Measurements from ENCODE around the gene CSNK2B. TPM values are rescaled to one million over a fixed set of nuclear protein-coding genes. Genes with fewer than 3 reads are reported as not detected.

Gene CSNK2B
- total and polyA plus RNA-seq, 9 of the 15 experiments (the other 6 are each of a cell fraction or from before 2014, with no cell fraction given): 120 to 1,126 (median 529) TPM

DNA sequence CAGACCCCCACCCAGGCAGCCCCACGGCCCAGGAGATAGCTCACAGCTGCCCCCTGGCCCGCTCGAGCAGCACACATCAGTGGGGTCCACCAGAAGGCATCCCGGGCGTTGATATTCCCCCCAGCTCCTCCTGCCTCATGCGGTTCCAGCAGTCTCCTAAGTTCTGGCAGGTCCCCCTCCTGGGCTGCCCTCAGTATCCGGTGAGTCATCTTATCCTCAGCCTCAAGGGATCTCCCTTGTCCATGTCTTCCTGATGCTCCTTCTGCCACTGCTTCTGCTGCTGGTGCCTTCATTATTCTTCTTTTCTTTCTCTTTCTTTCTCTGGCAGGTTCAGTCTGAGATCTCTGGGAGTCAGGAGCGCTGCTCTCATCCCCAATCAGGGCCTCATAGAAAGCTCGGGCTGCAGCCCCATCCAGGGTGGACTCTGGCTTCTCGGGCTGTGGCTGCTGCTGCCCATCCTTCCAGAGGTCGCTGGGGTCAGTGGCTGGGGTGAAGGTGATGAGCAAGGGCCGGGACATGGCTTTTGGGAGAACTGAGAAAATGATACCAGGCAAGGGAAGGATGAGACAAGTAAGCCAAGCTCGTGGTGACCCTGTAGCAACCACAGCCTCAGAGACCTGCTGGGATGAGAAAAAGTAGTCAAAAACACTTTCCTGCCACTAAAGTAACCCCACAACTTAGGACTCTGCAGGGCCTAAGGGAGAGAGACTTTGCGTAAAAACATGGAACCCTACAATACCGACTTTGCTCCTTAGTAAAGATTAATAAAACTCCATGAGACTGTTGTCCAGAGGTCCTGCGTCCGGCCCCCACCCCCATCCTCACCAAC lies 1.7 kb upstream of the CSNK2B start (continued):
- TF ChIP-seq RBM15 (IDR thresholded peaks at IDR 0.05; ENCODE audit: insufficient read depth, low read length) (no peak), SP2 (IDR thresholded peaks at IDR 0.05; ENCODE audit: extremely low read depth, low read depth, low read length, poor library complexity, severe bottlenecking) (no peak), ZNF707 (CRISPR knock-in tag; conservative IDR thresholded peaks at IDR 0.05) (no peak), MYNN (IDR thresholded peaks at IDR 0.05) (peak; percentile 57; the same call in 1 of the 2 replicates), MYNN (CRISPR knock-in tag; IDR thresholded peaks at IDR 0.05) (no peak), ZNF280B (CRISPR knock-in tag; IDR thresholded peaks at IDR 0.05) (no peak), MYBL2 (IDR thresholded peaks at IDR 0.05; ENCODE audit: low read depth) (no peak), MYBL2 (CRISPR knock-in tag; IDR thresholded peaks at IDR 0.05; ENCODE audit: borderline replicate concordance) (no peak), ZNF175 (CRISPR knock-in tag; IDR thresholded peaks at IDR 0.05; ENCODE audit: low read depth) (no peak; the same call in none of the 2 replicates), ZNF699 (CRISPR knock-in tag; IDR thresholded peaks at IDR 0.05; ENCODE audit: insufficient replicate concordance) (no peak), ZNF133 (CRISPR knock-in tag; IDR thresholded peaks at IDR 0.05) (0 out of 2 replicates have a peak, but pooled peaks have one; percentile 52), TEAD1 (CRISPR knock-in tag; IDR thresholded peaks at IDR 0.05) (no peak; a peak in 1 of 4 replicates), RHOXF2B (CRISPR knock-in tag; conservative IDR thresholded peaks at IDR 0.05) (no peak), STAT5B (CRISPR knock-in tag; IDR thresholded peaks at IDR 0.05) (no peak), CBX2 (IDR thresholded peaks at IDR 0.05; ENCODE audit: insufficient read depth, low read length, poor library complexity, severe bottlenecking) (no peak), SIN3A (IDR thresholded peaks at IDR 0.05; ENCODE audit: borderline replicate concordance in 2 of 2, control insufficient read depth in 1 of 2, low read depth in 2 of 2, low read length in 2 of 2) (peak in 1 of 2 experiments; percentile 46; a peak in 2 of 4 replicates), ZFPM2 (CRISPR knock-in tag; IDR thresholded peaks at IDR 0.05) (0 out of 2 replicates have a peak, but pooled peaks have one; percentile 11), SIN3B (IDR thresholded peaks at IDR 0.05; ENCODE audit: low read depth) (no peak)
- TF ChIP-seq, protein P1, sequence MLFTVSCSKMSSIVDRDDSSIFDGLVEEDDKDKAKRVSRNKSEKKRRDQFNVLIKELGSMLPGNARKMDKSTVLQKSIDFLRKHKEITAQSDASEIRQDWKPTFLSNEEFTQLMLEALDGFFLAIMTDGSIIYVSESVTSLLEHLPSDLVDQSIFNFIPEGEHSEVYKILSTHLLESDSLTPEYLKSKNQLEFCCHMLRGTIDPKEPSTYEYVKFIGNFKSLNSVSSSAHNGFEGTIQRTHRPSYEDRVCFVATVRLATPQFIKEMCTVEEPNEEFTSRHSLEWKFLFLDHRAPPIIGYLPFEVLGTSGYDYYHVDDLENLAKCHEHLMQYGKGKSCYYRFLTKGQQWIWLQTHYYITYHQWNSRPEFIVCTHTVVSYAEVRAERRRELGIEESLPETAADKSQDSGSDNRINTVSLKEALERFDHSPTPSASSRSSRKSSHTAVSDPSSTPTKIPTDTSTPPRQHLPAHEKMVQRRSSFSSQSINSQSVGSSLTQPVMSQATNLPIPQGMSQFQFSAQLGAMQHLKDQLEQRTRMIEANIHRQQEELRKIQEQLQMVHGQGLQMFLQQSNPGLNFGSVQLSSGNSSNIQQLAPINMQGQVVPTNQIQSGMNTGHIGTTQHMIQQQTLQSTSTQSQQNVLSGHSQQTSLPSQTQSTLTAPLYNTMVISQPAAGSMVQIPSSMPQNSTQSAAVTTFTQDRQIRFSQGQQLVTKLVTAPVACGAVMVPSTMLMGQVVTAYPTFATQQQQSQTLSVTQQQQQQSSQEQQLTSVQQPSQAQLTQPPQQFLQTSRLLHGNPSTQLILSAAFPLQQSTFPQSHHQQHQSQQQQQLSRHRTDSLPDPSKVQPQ (CRISPR knock-in tag; IDR thresholded peaks at IDR 0.05; ENCODE audit: borderline replicate concordance): no peak
